COR-L47 (cell line): ENCODE measurements around the gene ELMOD3.
"Not testable (repeated sequence)": the region's sequence is repeated elsewhere in the genome, so short reads cannot be mapped to it uniquely, and the experiment has no call there.

Experiments
- DNase-seq: peaks from one replicate; lab custom pipeline; 2025; lab: John Stamatoyannopoulos, UW

The ELMOD3 gene

DNA sequence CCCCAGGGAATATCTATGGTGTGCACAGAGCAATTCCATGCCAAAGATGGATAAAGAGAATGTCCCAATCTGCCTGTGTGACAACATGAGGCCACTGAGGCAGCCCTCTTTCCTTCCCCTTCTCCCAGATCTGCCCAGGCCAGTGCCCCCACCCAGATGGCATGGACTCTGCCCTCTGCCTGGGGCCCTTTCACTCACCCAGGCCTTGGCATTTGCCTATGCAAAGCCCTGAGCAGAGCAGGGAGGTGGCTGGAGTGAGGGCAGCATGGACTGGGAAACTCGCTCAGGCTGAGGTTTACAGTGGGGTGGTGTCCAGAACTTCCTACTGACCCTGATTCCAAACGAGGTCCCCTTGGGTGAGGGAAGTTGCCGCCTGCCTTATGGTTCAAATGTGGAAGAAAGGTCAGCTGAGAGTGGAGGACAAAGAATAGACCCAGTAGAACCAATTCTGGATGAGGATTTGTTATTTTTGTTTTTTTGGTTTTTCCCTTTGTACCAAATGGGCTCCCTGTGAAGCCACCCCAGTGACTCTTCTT is 72.8 kb downstream of the ELMOD3 start:
- DNase-seq = no peak

DNA sequence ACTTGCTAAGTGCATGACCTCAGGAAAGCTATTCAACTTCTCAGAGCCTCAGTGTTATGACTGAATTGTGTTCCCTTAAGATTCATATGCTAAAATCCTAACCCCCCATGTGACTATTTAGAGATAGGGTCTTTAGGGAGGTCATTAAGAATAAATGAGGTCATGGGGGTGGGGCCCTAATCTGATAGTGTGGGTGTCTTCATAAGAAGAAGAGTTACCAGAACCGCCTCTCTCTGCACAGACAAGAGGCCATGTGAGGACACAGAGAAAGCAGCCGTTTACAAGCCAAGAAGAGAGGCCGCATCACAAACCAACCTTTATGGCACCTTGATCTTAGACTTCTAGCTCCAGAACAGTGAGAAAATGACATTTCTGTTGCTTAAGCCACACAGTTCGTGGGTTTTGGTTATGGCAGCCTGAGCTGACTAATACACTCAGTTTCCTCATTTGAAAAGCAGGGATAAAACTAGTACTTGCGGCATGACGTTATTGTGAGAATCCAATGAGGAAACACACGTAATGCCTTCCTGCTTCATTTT is 73.8 kb downstream of the ELMOD3 start:
- no peak for DNase-seq

DNA sequence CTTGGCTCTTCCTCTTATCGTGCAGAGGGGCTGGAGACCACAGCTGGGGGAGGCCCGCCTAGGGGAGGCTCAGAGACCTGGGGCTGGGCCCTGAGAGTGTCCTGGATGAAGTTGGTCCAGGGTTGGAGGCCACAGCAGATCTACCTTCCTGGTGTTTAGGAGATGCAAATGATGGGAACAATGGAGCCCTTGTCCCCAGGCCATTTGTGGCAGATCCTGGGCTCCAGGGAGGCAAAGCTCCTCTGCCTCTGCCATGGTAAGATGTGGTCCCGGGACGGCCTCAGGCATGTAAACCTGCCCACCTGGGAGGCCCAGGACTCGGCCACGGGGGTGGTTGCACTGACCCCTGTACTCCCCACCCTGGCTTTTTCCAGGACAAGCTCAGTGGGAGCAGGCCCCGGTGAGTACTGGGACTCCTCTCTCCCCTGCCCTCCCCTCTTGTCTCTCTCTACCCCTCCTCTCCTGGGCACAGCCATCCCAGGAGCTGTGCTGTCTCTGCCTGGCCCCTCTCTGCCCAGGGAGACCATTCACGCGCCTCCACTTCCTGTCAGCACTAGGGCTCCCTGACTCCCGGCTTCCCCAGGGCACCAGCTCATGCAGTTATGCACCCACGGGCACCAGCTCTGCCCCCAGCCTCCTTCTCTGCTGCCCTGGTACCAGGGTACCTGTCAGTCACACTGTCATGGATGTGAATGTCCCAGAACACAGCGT is 74.8 kb downstream of the ELMOD3 start:
- DNase-seq = no peak

DNA sequence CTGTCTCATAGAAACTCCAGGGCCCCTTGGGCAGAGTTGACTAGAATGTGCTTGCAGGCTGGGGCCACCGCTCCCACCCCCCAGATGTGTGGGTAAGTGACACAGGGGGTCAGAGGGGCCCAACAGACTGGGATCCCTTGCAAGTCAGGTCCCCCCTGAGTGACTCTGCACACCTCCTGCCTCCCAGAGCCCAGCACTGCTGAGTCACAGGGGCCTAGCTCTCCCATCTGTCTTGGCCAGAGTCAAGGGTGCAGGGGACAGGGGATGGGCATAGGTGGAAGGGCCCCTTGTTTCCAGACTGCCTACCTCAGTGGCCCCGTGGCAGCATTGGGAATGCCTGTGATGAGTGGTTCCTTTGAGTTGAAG is 75.3 kb downstream of the ELMOD3 start:
- no peak for DNase-seq

DNA sequence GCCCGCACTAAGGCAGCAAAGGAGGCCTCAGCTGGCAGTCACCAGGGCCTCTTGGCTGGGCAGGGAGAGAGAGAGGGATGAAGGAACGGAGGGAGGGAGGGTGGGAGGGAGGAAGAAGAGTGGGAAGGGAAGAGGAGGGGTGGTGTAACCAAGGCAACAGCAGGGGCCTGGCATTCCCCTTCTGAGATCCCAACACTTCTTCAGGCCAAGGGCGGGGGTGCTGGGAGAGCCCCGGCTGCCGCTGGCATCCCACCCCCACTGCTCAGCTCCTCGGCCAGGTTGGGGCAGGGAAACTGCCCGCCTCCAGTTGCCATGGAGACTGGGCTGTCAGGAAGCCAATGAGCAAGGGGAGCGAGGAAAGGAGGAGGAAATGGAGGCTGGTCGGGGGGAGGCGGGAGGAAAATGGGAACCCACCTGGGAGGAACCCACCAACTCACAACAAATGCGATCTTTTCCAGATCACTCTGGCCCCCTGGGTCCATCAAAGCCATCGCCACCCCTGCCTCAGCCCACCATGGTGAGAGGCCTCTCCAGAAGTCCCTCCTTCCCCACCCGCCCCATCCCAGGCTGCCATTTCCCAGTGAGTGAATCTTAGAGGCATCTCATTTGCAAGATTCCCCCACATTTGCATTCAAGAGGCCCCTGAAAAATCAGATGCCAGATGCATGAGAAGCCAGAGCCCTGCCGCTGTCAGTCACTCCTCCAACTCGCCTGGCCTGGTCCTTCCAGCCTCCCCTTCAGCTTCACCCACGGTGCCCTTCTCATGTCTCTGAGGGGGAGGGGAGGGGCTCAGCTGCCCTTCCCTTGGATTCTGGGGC is 76.4 kb downstream of the ELMOD3 start:
- peak; percentile 77 for DNase-seq

DNA sequence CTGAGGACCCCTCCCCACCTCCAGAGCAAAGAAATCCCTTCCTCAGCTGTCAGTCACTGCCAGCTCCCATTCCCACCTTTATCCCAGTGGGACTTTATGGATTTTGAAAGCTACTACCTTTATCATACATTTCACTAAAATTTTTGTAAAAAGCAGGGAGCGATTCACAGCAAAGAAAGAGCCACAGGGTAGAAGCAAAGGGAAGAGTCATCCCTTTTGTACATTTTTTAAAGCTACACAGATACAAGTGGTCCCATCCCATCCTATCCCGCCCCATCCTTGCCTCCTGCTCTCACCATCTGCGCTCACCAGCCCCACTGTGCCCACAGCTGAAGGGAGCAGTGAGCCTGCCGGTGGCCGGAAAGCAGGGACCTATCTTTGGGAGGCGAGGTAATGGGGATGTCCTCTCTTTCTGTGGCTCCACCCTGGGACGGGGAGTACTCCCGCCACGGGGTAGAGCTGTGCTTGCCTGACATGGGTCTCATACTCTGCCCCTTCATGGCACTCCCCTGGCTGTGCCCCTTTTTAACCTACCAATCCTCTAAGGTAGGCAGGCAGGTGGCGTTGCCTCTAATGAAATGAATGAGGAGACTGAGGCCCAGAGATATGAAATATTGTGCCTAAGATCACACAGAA is 77.1 kb downstream of the ELMOD3 start:
- DNase-seq = no peak

DNA sequence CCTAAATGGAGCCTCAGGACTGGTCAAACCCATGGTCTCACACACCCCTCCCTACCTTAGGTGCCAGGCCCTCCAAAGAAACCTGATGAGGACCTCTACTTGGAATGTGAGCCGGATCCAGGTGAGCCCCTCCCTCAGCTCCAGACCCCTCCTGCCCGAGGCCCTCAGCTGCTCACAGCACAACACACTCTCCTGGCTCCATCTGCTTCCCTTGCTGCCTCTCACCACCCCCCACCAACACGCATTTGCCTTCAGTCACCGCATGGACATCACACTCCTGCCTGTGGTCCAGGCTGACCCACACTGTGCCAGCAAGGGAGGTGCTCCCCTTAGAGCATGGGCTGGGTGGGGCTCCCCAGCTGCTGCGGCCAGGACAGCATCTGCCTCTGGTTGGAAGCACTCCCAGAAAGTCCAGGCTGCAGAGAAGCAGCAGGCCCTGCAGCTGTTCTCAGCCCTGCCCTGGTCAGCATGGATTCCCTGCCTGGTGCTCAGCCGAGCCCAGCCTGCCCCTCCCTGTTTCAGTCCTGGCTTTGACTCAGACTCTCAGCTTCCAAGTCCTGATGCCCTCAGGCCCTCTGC is 79.0 kb downstream of the ELMOD3 start:
- DNase-seq = peak; percentile 92

DNA sequence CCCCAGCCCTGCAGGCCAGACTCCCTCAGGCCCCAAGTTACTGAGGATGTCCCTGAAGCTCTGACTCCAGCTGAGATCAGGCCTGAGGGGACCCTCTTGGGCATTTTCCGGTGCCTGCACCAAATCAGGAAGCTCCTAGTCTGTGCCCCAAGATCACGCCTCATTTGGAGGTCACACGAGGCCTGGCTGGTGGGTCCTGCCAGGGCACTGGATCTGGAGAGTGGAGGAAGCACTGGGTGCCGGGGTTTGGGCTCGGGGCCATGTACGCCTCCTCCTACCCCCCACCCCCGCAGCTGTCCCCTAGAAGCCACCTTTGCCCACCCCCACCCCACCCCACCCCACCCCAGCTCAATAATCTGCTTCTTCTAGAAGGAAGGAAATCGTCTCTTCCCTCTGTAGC is 80.1 kb downstream of the ELMOD3 start:
- DNase-seq = no peak

DNA sequence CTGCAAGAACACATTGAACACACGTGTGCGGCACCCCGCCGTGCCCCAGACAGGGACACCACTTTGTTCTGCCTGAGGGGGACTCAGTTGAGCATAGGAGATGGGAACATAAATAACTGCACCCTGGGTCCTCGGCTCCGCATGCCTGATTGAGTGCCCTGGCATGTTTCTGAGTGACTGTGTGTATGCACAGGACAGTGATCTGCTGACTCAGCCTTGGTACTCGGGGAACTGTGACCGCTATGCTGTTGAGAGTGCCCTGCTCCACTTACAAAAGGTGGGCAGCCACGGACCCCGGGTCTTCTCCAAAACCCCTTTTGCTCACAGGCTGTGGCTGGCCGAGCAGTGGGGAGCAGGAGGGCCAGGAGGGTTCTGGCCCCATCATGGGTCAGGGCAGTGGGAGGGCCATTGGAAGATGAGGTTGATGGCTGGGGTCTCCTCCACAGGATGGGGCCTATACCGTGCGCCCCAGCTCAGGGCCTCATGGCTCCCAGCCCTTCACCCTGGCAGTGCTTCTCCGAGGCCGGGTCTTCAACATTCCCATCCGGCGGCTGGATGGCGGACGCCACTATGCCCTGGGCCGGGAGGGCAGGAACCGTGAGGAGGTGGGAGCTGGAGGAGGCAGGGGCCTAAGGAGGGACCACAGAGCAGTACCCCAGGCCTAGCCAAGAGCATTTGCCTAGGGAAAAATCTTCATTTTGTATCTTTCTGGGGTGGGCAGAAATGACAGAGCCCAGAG is 80.8 kb downstream of the ELMOD3 start:
- DNase-seq = no peak

DNA sequence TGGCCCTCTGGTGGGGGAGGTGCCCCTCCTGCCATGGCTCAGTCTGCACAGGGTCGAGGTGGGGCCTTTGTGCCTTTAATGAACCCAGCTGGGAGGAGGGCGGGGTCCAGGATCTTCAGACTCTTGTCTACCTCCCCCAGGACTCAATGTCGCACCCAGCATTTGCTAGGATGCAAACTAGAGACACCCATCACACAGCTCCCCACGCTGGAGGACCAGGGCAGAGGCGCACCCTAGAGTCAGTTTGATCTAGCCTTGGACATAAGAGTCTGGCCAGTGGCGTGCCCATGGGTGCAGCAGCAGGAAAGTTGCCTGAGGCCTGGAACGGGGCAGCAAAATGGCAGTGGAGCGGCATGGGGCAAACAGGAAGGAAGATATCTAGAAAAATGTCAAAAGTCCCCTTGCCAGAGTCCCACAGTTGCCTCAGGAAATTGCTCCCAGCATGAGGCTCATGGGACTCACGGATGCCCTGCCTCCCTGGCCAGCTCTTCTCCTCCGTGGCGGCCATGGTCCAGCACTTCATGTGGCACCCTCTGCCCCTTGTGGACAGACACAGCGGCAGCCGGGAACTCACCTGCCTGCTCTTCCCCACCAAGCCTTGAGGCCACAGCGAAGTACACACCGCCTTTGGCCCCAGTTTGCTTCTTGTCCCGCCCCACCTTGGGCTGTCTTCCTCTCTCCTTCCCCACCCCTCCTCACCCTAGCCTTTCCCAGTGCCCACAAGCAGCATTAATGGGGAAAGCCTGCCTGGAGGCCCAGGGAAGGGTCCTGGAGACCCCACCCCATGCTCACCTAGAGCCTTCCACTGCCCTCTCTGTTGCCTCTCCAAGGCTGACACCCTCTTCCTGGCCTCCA is 81.6 kb downstream of the ELMOD3 start:
- no peak for DNase-seq

DNA sequence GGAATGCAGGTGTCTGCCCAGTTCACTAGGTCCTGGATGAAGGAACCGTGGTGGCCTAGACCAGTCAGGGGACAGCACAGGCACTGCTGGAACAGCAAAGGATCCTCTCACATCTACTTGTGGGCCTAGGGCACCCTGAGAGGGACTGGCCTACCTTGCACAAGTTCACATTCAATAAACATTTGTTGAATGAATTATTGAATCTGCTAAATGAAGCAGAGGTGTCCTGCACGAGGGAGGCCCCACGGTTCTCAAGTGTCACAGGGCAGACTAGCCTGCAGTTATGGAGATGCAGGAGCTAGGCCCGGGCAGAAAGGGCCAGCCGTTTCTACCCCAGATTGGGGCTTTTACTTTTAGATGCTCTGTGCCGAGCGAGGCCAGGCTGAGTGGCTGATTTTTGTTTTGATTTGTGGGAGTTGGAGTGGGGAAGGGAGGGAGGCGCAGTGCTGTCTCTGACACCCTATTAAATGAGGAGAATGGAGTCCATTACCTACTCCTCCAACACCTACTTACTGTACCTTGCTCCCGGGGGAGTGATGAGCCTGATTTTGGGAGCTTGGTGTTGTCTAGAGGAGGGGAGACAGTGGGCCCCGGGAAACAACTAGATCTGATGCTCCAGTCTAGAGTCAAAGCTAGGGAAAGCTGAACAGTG is 82.4 kb downstream of the ELMOD3 start:
- no peak for DNase-seq

DNA sequence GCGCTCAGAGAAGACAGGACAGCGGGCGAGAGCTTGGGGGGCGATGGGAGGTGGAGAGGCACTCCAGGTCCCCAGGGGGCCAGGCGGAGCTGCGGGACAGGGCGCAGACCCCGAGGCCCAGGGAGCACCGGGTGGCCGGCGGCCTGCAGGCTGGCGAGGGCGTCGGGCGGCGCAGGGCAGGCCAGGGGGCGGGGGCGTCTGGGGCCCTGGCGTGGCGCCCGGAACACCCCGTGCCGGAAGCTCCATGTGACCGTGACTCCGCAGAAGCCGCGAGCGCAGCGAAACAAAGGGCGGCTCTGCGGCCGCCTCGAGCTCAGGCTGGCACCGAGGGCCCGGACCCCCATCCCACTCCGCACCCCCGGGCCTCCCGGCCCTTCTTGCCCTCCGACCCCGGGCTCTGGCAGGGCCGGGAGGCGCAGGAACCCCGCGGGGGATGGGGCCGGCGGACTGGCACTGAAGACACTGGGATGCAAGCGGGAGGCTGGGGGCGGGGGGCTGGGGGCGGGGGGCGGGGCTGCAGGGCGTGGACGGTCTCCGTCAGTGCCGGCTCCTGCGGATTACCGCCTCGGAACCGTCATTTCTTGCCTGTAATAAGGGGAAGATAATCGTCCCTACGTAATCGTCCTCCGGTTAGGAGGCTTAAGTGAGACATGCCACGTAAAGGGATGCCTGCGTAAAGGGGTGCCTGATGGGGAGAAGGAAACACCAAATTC is 83.1 kb downstream of the ELMOD3 start:
- DNase-seq = peak; percentile 83

DNA sequence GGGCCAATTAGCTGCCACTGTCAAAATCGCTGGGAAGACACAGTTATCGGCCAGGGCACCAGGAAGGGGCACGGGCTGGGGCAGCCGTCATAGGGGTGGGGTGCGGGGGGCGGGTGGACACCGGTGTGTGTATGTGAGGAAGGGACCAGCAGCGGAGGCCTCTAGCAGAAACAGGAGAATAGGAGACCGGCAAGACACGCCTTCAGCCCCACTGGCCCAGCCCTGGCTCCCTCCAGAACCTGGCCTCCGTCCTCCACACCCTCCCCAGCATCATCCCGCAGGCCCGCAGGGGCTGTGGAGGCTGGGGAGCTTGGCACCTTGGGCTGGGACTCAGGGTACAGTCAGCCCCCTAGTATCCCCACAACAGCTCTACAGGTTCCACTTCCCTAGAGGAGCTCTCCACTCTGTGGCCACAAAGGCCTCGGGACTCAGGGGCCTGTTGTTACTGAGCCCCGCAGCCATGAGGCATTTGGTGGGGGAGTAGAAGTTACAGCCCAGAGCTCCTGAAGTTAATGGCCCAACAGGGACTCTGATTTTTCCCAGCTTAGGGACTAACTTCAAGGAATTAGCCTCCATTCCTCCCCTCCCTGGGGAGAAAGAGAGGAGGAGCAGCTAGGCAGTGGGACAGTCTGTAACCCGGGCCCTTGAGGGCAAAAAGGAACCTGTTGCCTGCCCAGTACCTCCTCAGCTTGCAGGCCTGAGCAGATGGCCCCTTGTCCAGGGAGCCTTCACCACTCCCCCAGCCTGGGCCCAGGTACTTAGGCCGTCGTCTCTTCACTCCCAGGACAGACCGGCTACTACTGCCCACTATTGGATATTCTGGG is 83.8 kb downstream of the ELMOD3 start:
- no peak for DNase-seq

DNA sequence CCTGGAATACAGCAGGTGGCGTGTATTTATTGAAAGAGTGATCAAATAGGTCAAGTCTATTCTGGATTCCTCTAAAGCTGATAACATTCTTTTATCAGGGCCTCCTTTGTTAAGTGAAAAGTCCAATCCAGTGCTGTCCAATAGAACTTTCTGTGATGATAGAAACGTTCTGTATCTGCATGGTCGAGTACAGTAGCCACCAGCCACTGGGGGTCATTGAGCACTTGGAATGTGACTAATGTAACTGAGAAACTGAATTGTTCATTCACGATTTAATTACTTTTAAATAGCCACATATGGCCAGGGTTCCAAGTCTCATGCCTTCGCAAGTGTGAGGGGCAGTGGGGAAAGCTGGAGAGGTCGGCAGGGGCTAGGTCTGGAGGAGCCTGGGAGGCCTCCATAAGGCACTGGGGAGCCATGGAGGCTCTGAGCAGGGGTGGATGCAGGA is 84.5 kb downstream of the ELMOD3 start:
- DNase-seq = no peak

DNA sequence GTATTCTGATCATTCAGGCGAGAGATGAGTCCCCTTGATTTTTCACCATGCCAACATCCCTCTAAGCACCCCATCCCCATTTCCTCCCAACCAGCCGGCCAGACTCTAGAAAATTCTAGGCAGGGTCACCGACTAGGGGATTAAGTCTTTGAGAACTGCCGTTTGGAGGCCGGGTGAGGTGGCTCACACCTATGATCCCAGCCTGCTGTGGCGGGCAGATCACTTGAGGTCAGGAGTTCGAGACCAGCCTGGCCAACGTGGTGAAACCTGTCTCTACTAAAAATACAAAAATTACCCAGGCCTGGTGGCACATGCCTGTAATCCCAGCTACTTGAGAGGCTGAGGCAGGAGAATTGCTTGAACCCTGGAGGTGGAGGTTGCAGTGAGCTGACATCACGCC is 85.0 kb downstream of the ELMOD3 start:
- not testable (repeated sequence) for DNase-seq

DNA sequence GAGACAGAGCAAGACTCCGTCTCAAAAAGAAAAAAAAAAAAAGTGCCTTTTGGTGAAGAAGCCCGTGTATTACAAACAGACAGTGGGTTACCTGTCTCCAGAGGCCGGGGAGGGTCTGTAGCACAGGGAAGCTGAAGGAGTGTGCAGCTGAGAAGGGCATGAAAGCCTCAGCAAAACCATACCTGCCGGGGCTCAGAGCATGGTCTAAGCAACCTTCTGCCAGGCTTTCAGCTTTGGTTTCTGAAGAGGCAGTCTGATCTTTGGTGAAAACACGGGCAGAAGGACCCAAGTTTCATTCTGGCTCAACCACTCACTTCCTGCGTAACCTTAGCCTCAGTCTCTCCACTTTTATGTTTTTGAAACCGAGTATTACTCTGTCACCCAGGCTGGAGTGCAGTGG is 85.4 kb downstream of the ELMOD3 start:
- DNase-seq = no peak

DNA sequence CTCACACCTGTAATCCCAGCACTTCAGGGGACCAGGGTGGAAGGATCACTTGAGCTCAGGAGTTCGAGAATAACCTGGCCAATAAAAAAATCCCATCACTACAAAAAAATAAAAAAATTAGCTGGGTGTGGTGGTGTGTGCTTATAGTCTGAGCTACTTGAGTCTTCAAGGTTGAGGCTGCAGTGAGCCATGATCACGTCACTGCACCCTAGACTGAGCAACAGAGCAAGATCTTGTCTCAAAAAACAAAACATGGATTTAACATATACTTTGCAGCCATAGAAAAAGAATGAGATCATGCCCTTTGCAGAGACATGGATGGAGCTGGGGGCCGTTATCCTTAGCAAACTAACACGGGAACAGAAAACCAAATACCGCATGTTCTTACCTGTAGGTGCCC is 86.2 kb downstream of the ELMOD3 start:
- no peak for DNase-seq
